Tibial nerve (tissue), 4 donors: ENCODE results near the gene TMEM200C. TPM values are rescaled to one million over a fixed set of nuclear protein-coding genes. Genes with fewer than 3 reads are reported as not detected.

Source experiments
- DNase-seq, 2 donors: peaks; one replicate each; pipeline ENCODE4 v3.0.0-alpha.2; 2019; ENCODE audit warnings: low spot score in 2 of 2
- H3K27ac ChIP-seq, 4 donors: fragments of 200-600 bp; sonication (generic) in 3 of 4; one replicate each; pipeline ENCODE4 v1.5.1; 2017 to 2019; ENCODE audit warnings: mild to moderate bottlenecking in 1 of 4
- H3K27me3 ChIP-seq, 2 donors: fragments of 200-600 bp; sonication (generic) in 1 of 2; one replicate each; pipeline versions ENCODE4 v1.5.1 to v1.6.0; 2017 to 2019
- H3K36me3 ChIP-seq, 3 donors: fragments of 200-600 bp; sonication (generic); one replicate each; pipeline ENCODE4 v1.5.1; 2018 to 2019
- H3K4me1 ChIP-seq, 4 donors: fragments of 200-600 bp; sonication (generic) in 3 of 4; one replicate each; pipeline ENCODE4 v1.5.1; 2017 to 2019
- H3K4me3 ChIP-seq, 4 donors: fragments of 200-600 bp; sonication (generic) in 3 of 4; one replicate each; pipeline ENCODE4 v1.5.1; 2017 to 2019; ENCODE audit warnings: mild to moderate bottlenecking in 1 of 4, moderate library complexity in 1 of 4
- H3K9me3 ChIP-seq, 4 donors: fragments of 200-600 bp; sonication (generic) in 3 of 4; one replicate each; pipeline ENCODE4 v1.5.1; 2017 to 2019
- CTCF ChIP-seq, 5 experiments: fragments of 200-600 bp in 3 of 5; fragments of 450-650 bp in 2 of 5; sonication (generic) in 3 of 5; IDR thresholded peaks; one replicate each; pipeline ENCODE4 v1.5.1; 2016 to 2019; ENCODE audit warnings: antibody characterized with exemption in 5 of 5, mild to moderate bottlenecking in 3 of 5, moderate library complexity in 2 of 5
- EP300 ChIP-seq, 2 donors: sonication (generic); formaldehyde crosslinking; IDR thresholded peaks; one replicate each; pipeline ENCODE4 v1.6.1; 2017; ENCODE audit warnings: antibody characterized with exemption in 2 of 2, mild to moderate bottlenecking in 1 of 2
- POLR2A ChIP-seq, 2 donors: fragments of 450-650 bp; IDR thresholded peaks; one replicate each; pipeline ENCODE4 v1.6.1; 2017; ENCODE audit warnings: antibody characterized with exemption in 2 of 2, mild to moderate bottlenecking in 2 of 2, moderate library complexity in 2 of 2
- WGBS, 2 donors: methylation state at CpG; one replicate each; pipeline ENCODE4 v1.1.5; 2018; 5-methylcytosine and 5-hydroxymethylcytosine counted together
- total RNA-seq, 4 donors: library from RNA; depleted of rRNA; stranded (reverse); fragments of >200 nt; gene quantifications; one replicate each; pipeline ENCODE4 v1.1.0, GENCODE V29; 2016

Gene TMEM200C
- total RNA-seq, 4 donors from 2014 or later: under 0.01 to 0.78 (median 0.60) TPM; not detected in 1

DNA sequence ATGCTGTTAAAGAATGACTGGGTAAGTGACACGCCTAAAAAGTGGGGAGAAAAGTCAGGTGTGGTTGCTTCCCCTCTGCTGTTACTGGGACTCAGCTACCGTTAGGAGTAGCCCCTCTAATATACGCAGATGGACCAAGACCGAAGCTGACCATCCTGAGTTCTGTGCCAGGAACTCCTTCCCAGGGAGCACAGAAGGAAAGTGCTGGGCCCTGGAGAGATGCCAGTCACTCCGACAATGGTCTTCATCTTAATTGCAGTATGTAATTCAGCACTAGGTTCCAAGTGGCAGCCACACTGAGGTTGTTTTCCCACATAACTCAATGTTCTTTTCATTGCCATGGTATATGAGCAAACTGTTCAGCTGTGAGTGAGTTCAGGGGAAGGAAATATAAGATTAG is 19.6 kb upstream of the TMEM200C start:
- WGBS, 2 donors: 64 to 66% methylated on average over 5 of the region's 5 CpGs
- Histone ChIP-seq H3K27me3 (no peaks in the 10 kb centered on the region), H3K4me3 (no peak overlapping the region), H3K36me3 (no peaks in the 10 kb centered on the region), H3K27ac (no peak overlapping the region), H3K9me3 (no peaks in the 10 kb centered on the region), H3K4me1 (no peaks in the 10 kb centered on the region)
- DNase-seq: no peak
- TF ChIP-seq CTCF (IDR thresholded peaks at IDR 0.05) (no peak), EP300 (IDR thresholded peaks at IDR 0.05) (no peak), POLR2A (IDR thresholded peaks at IDR 0.05) (no peak)

DNA sequence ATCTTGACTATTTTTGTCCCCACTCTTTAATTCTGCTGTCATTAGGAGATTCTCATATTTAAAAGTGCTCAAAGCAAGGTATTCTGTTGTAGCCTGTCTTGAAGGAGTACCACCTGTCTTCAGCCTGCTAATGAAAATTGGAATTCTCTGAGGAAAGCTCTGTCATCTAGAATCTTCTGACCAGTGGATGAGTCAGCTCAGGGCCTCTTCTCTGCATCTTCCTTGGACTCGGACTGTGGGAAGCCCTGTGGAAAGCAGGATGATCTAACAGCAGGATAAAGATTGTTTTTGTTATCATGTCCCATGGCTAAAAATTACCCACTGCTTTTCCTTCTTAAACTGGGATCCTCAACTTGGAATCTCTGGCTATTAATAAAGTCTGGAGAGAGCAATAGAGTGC is 18.7 kb upstream of the TMEM200C start:
- H3K4me3 ChIP-seq: no peak overlapping the region
- no peak for TF ChIP-seq EP300 (IDR thresholded peaks at IDR 0.05)
- no peak for TF ChIP-seq CTCF (IDR thresholded peaks at IDR 0.05)
- no peak for TF ChIP-seq POLR2A (IDR thresholded peaks at IDR 0.05)
- WGBS, 2 donors: 67 to 79% methylated on average over 1 of the region's 1 CpG
- no peaks in the 10 kb centered on the region for H3K4me1 ChIP-seq
- DNase-seq: no peak
- no peaks in the 10 kb centered on the region for H3K27me3 ChIP-seq
- no peaks in the 10 kb centered on the region for H3K36me3 ChIP-seq
- H3K9me3 ChIP-seq: no peaks in the 10 kb centered on the region
- H3K27ac ChIP-seq: no peak overlapping the region

GRCh38 chr18:5912566-5912965 is 17.2 kb upstream of the TMEM200C start:
- 72 to 79% methylated on average over 7 of the region's 7 CpGs for WGBS, 2 donors
- DNase-seq: no peak

GRCh38 chr18:5909125-5909524 is 13.8 kb upstream of the TMEM200C start:
- DNase-seq: no peak
- Histone ChIP-seq H3K9me3 (no peaks in the 10 kb centered on the region), H3K4me3 (no peak overlapping the region), H3K27me3 (no peaks in the 10 kb centered on the region), H3K4me1 (no peaks in the 10 kb centered on the region), H3K27ac (no peak overlapping the region), H3K36me3 (no peaks in the 10 kb centered on the region)
- TF ChIP-seq EP300 (IDR thresholded peaks at IDR 0.05) (no peak), POLR2A (IDR thresholded peaks at IDR 0.05) (no peak), CTCF (IDR thresholded peaks at IDR 0.05) (no peak)
- WGBS, 2 donors: 68 to 77% methylated on average over 2 of the region's 2 CpGs

More at GRCh38 chr18:5912566-5912965, 17.2 kb upstream of the TMEM200C start:
- Histone ChIP-seq H3K4me1 (no peaks in the 10 kb centered on the region), H3K36me3 (no peaks in the 10 kb centered on the region), H3K4me3 (no peak overlapping the region), H3K27me3 (no peaks in the 10 kb centered on the region), H3K9me3 (no peaks in the 10 kb centered on the region), H3K27ac (no peak overlapping the region)
- TF ChIP-seq CTCF (IDR thresholded peaks at IDR 0.05): no peak
- TF ChIP-seq EP300 (IDR thresholded peaks at IDR 0.05): no peak
- no peak for TF ChIP-seq POLR2A (IDR thresholded peaks at IDR 0.05)

GRCh38 chr18:5903386-5903785 is 8.1 kb upstream of the TMEM200C start:
- H3K4me3 ChIP-seq: no peak overlapping the region
- H3K9me3 ChIP-seq: no peaks in the 10 kb centered on the region
- H3K27me3 ChIP-seq: peaks cover 0 to 7% of the 10 kb centered on the region in 2 donors
- DNase-seq: no peak
- H3K36me3 ChIP-seq: no peaks in the 10 kb centered on the region
- no peak overlapping the region for H3K27ac ChIP-seq
- WGBS, 2 donors: 84 to 88% methylated on average over 10 of the region's 10 CpGs
- no peaks in the 10 kb centered on the region for H3K4me1 ChIP-seq
- no peak for TF ChIP-seq EP300 (IDR thresholded peaks at IDR 0.05)
- no peak for TF ChIP-seq CTCF (IDR thresholded peaks at IDR 0.05)
- TF ChIP-seq POLR2A (IDR thresholded peaks at IDR 0.05): no peak
